ENCODE measurements around the gene F11R. TPM values are rescaled to one million over a fixed set of nuclear protein-coding genes. Genes with fewer than 3 reads are reported as not detected.
A peak's percentile ranks its signal among the peaks of the same experiment; 100 is the strongest.
"Not testable (repeated sequence)": the region's sequence is repeated elsewhere in the genome, so short reads cannot be mapped to it uniquely, and the experiment has no call there.

The F11R gene
- total and polyA plus RNA-seq, 2 experiments from 2014 or later, result 0.53 to 0.76 TPM

- no peak overlapping the region for H3K4me2 ChIP-seq (ENCODE audit: unreplicated experiment)
- H3K4me3 ChIP-seq, result no peak overlapping the region
- H3K27ac ChIP-seq, result no peak overlapping the region
- H3K79me2 ChIP-seq (ENCODE audit: insufficient read depth), result no peaks in the 10 kb centered on the region
- TF ChIP-seq EZH2 (IDR thresholded peaks at IDR 0.05; ENCODE audit: insufficient read depth, poor library complexity, severe bottlenecking) (no peak), EZH2phosphoT487 (IDR thresholded peaks at IDR 0.05; ENCODE audit: insufficient read depth, low read depth) (no peak)
- no peaks in the 10 kb centered on the region for H4K20me1 ChIP-seq (ENCODE audit: insufficient read depth)
- H3K27me3 ChIP-seq (replicated peaks; ENCODE audit: insufficient read depth), result peaks cover 16% of the 10 kb centered on the region
- no peaks in the 10 kb centered on the region for H3K36me3 ChIP-seq (ENCODE audit: low read depth)
- H3K9me3 ChIP-seq (ENCODE audit: low read depth), result no peaks in the 10 kb centered on the region
- H3K9me2 ChIP-seq (ENCODE audit: insufficient read depth), result no peaks in the 10 kb centered on the region
- peaks cover 9% of the 10 kb centered on the region; the same call in 1 of the 2 replicates for H3F3A ChIP-seq (ENCODE audit: insufficient read depth)
- DNase-seq, result peak; percentile 25
- H2AFZ ChIP-seq, result 0 out of 2 replicates have a peak overlapping the region, but pooled peaks have one; percentile 21
- 15 to 25% methylated on average over 2 of the region's 2 CpGs for WGBS, 2 experiments (ENCODE audit: low coverage in 1 of 2, low lambda C conversion rate in 2 of 2, missing lambda C conversion rate in 2 of 2)
- H3K9ac ChIP-seq, result no peak overlapping the region
- in situ Hi-C loops (cut with MboI), result no loop called here
- peaks cover 8% of the 10 kb centered on the region; the same call in 1 of the 2 replicates for H3K4me1 ChIP-seq (ENCODE audit: insufficient read depth)
Measured at GRCh38 chr1:161021970-161022353, 1.0 kb upstream of the F11R start.

DNA sequence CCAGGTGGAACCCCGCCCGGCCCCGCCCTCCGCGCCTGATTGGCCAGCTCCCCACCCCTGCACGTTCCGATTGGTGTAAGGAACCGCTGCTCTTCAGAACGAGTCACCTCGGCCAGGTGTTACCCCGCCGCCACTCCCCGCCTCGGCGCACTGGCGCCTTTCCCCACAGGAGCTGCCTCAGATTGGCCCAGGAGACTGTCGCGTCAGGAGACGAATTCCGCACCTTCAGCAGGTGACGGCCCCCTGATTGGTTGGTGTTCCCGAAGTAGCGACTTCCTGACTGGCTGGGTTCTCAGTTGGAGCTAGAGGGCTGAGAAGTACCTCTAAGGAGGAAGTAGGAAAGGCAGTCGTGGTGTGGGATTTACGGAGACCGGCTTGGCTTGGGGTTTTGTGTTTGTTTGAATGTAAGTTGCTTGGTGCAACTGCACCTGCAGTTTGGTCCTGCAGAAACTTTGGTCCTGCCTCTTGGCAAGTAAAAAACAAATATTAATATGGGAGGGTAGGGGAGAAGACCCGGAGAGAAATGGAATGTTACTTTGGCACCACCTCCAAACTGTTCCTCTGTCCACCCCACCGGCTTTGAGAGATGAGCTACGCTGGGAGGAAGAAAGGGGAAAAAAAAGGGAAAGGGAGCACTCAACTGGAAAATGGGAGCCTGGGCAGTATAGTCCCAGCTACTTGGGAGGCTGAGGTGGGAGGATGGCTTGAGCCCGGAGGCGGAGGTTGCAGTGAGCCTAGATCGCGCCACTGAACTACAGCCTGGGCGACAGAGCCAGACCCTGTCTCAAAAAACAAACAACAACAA, 415 bp upstream of the F11R start:
- Histone ChIP-seq H3K9me3 (ENCODE audit: low read depth) (no peaks in the 10 kb centered on the region), H3K36me3 (ENCODE audit: low read depth) (no peaks in the 10 kb centered on the region), H3K79me2 (ENCODE audit: insufficient read depth) (no peaks in the 10 kb centered on the region), H3K27ac (no peak overlapping the region), H3K4me3 (peak overlapping the region; percentile 73), H4K20me1 (ENCODE audit: insufficient read depth) (no peaks in the 10 kb centered on the region), H3K9me2 (ENCODE audit: insufficient read depth) (no peaks in the 10 kb centered on the region), H2AFZ (peak overlapping the region; percentile 80), H3K4me2 (ENCODE audit: unreplicated experiment) (peak overlapping the region; percentile 86), H3K4me1 (ENCODE audit: insufficient read depth) (peaks cover 8% of the 10 kb centered on the region; the same call in 1 of the 2 replicates), H3F3A (ENCODE audit: insufficient read depth) (peaks cover 9% of the 10 kb centered on the region; the same call in 1 of the 2 replicates), H3K27me3 (replicated peaks; ENCODE audit: insufficient read depth) (peaks cover 16% of the 10 kb centered on the region), H3K9ac (no peak overlapping the region)
- peak; percentile 45 for DNase-seq
- no peak for TF ChIP-seq EZH2phosphoT487 (IDR thresholded peaks at IDR 0.05; ENCODE audit: insufficient read depth, low read depth)
- TF ChIP-seq EZH2 (IDR thresholded peaks at IDR 0.05; ENCODE audit: insufficient read depth, poor library complexity, severe bottlenecking), result no peak
- in situ Hi-C loops (cut with MboI), result no loop called here
- 18 to 21% methylated on average over 26 to 31 of the region's 34 CpGs for WGBS, 2 experiments (ENCODE audit: low coverage in 1 of 2, low lambda C conversion rate in 2 of 2, missing lambda C conversion rate in 2 of 2)

- 18 to 20% methylated on average over 10 of the region's 10 CpGs for WGBS, 2 experiments (ENCODE audit: low coverage in 1 of 2, low lambda C conversion rate in 2 of 2, missing lambda C conversion rate in 2 of 2)
- Histone ChIP-seq H4K20me1 (ENCODE audit: insufficient read depth) (no peaks in the 10 kb centered on the region), H3K4me2 (ENCODE audit: unreplicated experiment) (peak overlapping the region; percentile 86), H3K4me1 (ENCODE audit: insufficient read depth) (peaks cover 8% of the 10 kb centered on the region; the same call in 1 of the 2 replicates), H3K9ac (no peak overlapping the region), H3K79me2 (ENCODE audit: insufficient read depth) (no peaks in the 10 kb centered on the region), H3K27me3 (replicated peaks; ENCODE audit: insufficient read depth) (peaks cover 16% of the 10 kb centered on the region), H3K9me3 (ENCODE audit: low read depth) (no peaks in the 10 kb centered on the region), H3K27ac (no peak overlapping the region), H3F3A (ENCODE audit: insufficient read depth) (peaks cover 9% of the 10 kb centered on the region; the same call in 1 of the 2 replicates), H3K36me3 (ENCODE audit: low read depth) (no peaks in the 10 kb centered on the region), H3K9me2 (ENCODE audit: insufficient read depth) (no peaks in the 10 kb centered on the region), H3K4me3 (peak overlapping the region; percentile 73), H2AFZ (peak overlapping the region; percentile 80)
- TF ChIP-seq EZH2phosphoT487 (IDR thresholded peaks at IDR 0.05; ENCODE audit: insufficient read depth, low read depth) (no peak), EZH2 (IDR thresholded peaks at IDR 0.05; ENCODE audit: insufficient read depth, poor library complexity, severe bottlenecking) (no peak)
- in situ Hi-C loops (cut with MboI), result no loop called here
- DNase-seq, result peak; percentile 19
Measured at GRCh38 chr1:161019751-161020495, 1.0 kb downstream of the F11R start.

- H3K27ac ChIP-seq; H3K9ac ChIP-seq; H3K4me3 ChIP-seq; H3K4me1 ChIP-seq (ENCODE audit: insufficient read depth); H3K4me2 ChIP-seq (ENCODE audit: unreplicated experiment); H3K36me3 ChIP-seq (ENCODE audit: low read depth); H2AFZ ChIP-seq; in situ Hi-C loops (cut with MboI); H3F3A ChIP-seq (ENCODE audit: insufficient read depth); H4K20me1 ChIP-seq (ENCODE audit: insufficient read depth); DNase-seq; H3K79me2 ChIP-seq (ENCODE audit: insufficient read depth); H3K9me2 ChIP-seq (ENCODE audit: insufficient read depth); H3K9me3 ChIP-seq (ENCODE audit: low read depth): not testable (repeated sequence)
- WGBS, 2 experiments (ENCODE audit: low coverage in 1 of 2, low lambda C conversion rate in 2 of 2, missing lambda C conversion rate in 2 of 2), result 67 to 70% methylated on average over 15 of the region's 15 CpGs
- peaks cover 16% of the 10 kb centered on the region for H3K27me3 ChIP-seq (replicated peaks; ENCODE audit: insufficient read depth)
Measured at GRCh38 chr1:161019111-161019660, 1.8 kb downstream of the F11R start.
